ENCODE measurements around the gene ELP2. TPM values are rescaled to one million over a fixed set of nuclear protein-coding genes. Genes with fewer than 3 reads are reported as not detected.

Gene ELP2
- total and polyA plus RNA-seq, 9 of the 15 experiments (the other 6 are each of a cell fraction or from before 2014, with no cell fraction given) = 76.8 to 192 (median 140) TPM

DNA sequence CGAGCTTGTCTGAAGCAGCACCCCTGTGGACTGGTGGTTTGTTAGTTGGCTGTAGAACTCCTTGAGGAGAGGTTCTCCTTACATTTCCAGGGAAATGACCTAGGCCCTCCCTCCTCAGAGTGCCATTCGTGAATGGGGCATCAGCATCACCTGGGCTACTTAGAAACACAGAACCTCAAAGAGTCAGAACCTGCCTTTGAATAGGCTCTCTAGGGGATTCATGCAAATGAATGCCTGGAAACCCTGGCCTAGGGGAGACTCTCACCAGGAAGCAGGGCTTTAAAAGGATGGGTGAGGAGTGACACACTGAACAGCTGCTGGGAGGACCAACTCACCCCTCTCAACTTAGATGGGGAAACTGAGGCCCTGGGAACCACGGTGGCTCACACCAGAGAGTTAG is 55.5 kb downstream of the ELP2 start (continued):
- TF ChIP-seq, protein P1, sequence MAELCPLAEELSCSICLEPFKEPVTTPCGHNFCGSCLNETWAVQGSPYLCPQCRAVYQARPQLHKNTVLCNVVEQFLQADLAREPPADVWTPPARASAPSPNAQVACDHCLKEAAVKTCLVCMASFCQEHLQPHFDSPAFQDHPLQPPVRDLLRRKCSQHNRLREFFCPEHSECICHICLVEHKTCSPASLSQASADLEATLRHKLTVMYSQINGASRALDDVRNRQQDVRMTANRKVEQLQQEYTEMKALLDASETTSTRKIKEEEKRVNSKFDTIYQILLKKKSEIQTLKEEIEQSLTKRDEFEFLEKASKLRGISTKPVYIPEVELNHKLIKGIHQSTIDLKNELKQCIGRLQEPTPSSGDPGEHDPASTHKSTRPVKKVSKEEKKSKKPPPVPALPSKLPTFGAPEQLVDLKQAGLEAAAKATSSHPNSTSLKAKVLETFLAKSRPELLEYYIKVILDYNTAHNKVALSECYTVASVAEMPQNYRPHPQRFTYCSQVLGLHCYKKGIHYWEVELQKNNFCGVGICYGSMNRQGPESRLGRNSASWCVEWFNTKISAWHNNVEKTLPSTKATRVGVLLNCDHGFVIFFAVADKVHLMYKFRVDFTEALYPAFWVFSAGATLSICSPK (IDR thresholded peaks at IDR 0.05; ENCODE audit: borderline replicate concordance) = no peak
- no peak for TF ChIP-seq PPARD (CRISPR knock-in tag; IDR thresholded peaks at IDR 0.05)
- TF ChIP-seq, protein P2, sequence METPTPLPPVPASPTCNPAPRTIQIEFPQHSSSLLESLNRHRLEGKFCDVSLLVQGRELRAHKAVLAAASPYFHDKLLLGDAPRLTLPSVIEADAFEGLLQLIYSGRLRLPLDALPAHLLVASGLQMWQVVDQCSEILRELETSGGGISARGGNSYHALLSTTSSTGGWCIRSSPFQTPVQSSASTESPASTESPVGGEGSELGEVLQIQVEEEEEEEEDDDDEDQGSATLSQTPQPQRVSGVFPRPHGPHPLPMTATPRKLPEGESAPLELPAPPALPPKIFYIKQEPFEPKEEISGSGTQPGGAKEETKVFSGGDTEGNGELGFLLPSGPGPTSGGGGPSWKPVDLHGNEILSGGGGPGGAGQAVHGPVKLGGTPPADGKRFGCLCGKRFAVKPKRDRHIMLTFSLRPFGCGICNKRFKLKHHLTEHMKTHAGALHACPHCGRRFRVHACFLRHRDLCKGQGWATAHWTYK (CRISPR knock-in tag; IDR thresholded peaks at IDR 0.05) = no peak
- no peak for TF ChIP-seq BRD9 (IDR thresholded peaks at IDR 0.05; ENCODE audit: low read depth, partially characterized antibody)
- TF ChIP-seq FOXK2 (conservative IDR thresholded peaks at IDR 0.05 in 1 of 2, IDR thresholded peaks at IDR 0.05 in 1 of 2; ENCODE audit: low read depth in 2 of 2) = no peak
- no peak for TF ChIP-seq NONO (IDR thresholded peaks at IDR 0.05; ENCODE audit: low read depth in 2 of 2, low read length in 1 of 2)
- TF ChIP-seq, protein P3, sequence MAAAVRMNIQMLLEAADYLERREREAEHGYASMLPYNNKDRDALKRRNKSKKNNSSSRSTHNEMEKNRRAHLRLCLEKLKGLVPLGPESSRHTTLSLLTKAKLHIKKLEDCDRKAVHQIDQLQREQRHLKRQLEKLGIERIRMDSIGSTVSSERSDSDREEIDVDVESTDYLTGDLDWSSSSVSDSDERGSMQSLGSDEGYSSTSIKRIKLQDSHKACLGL (CRISPR knock-in tag; IDR thresholded peaks at IDR 0.05; ENCODE audit: borderline replicate concordance, poor library complexity, severe bottlenecking) = no peak
- no peak for TF ChIP-seq SIN3A (IDR thresholded peaks at IDR 0.05; ENCODE audit: borderline replicate concordance in 2 of 2, control insufficient read depth in 1 of 2, low read depth in 2 of 2, low read length in 2 of 2)
- no peak for TF ChIP-seq ZSCAN29 (IDR thresholded peaks at IDR 0.05)
- TF ChIP-seq, protein P4, sequence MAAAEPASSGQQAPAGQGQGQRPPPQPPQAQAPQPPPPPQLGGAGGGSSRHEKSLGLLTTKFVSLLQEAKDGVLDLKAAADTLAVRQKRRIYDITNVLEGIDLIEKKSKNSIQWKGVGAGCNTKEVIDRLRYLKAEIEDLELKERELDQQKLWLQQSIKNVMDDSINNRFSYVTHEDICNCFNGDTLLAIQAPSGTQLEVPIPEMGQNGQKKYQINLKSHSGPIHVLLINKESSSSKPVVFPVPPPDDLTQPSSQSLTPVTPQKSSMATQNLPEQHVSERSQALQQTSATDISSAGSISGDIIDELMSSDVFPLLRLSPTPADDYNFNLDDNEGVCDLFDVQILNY (CRISPR knock-in tag; IDR thresholded peaks at IDR 0.05) = no peak
- no peak for TF ChIP-seq ZNF165 (CRISPR knock-in tag; IDR thresholded peaks at IDR 0.05; ENCODE audit: borderline replicate concordance)
- no peak for TF ChIP-seq NFATC3 (IDR thresholded peaks at IDR 0.05)
- no peak for TF ChIP-seq PHTF2 (CRISPR knock-in tag; IDR thresholded peaks at IDR 0.05)
- no peak for TF ChIP-seq MEF2D (tag; conservative IDR thresholded peaks at IDR 0.05; ENCODE audit: low read depth)

Data from K562 (cell line).